ENCODE data around the gene PRDM16.

Gene PRDM16

DNA sequence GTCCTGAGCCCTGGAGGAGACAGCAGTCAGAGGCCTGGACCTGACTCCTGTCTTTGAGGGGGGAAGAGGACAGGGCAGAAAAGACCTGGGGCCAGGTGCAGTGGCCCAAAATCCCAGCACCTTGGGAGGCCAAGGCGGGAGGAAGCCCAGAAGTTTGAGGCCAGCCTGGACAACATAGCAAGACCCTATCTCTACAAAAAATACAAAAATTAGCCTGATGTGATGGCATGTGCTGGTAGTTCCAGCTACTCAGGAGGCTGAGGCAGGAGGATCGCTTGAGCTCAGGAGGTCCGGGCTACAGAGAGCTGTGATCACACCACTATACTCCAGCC lies 280.9 kb downstream of the PRDM16 start:
- H3K36me3 ChIP-seq (ENCODE audit: control insufficient read depth in 1 of 2, insufficient read depth in 2 of 2, low read depth in 1 of 2, low read length in 2 of 2) = no peaks in the 10 kb centered on the region
- H3K27me3 ChIP-seq (ENCODE audit: control insufficient read depth in 1 of 2, insufficient read depth in 1 of 2, low read length in 2 of 2) = peaks cover 24 to 56% of the 10 kb centered on the region in 2 experiments

DNA sequence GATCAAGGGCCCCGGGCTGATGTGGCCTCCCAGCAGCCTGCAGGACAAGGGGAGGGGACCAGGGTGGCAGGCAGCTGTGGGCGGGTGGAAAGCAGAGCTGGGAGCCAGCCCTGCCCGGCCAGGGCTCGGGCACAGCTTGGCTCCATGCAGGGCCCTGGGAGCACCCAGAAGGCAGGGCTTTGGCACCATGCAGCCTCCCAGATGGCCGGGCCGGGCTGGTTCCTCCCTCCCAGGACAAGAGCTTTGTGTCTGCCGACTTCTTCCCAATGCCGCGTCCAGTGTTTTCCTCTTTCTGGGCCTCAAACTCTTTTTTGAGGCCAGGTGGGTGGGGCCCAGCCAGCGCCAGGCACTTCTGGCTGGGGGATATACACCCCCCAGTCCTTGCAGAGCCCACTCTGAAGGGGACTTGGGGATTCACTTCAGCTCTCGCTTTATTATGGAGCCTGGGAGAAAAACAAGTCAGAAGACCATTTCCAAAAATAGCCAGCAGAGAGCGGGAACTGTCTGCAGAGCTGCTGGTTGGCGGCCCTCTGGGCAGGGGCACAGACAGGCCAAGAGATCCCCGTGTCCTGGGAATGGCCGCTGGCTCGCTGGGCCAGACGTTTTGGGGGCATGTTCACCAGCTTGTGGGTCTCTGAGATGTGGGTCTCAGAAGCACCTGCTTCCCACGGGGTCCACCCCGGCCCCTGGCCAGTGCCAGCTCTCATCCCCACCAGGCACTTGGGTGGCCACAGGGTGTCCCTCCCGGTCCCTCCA lies 281.7 kb downstream of the PRDM16 start:
- Histone ChIP-seq H3K23ac (ENCODE audit: low read length in 2 of 2) (no peak overlapping the region), H2BK5ac (ENCODE audit: low read depth, low read length, poor library complexity, severe bottlenecking) (no peak overlapping the region), H3K14ac (ENCODE audit: low read length in 2 of 2) (no peak overlapping the region), H3K4me2 (ENCODE audit: low read length, poor library complexity, severe bottlenecking) (no peak overlapping the region), H3K79me1 (replicated peaks; ENCODE audit: low read length, poor library complexity, severe bottlenecking) (no peaks in the 10 kb centered on the region), H4K91ac (ENCODE audit: low read length) (no peak overlapping the region), H3K27ac (ENCODE audit: low read length, poor library complexity, severe bottlenecking) (no peak overlapping the region), H3K4ac (ENCODE audit: low read depth in 1 of 2, low read length in 2 of 2) (no peak overlapping the region), H4K8ac (ENCODE audit: low read length) (no peak overlapping the region), H3K4me1 (ENCODE audit: control insufficient read depth, insufficient read depth, low read depth, low read length) (peaks cover 18% of the 10 kb centered on the region), H2BK15ac (ENCODE audit: low read depth, poor library complexity, severe bottlenecking) (no peak overlapping the region), H2AK5ac (ENCODE audit: low read length, severe bottlenecking) (no peak overlapping the region), H2BK120ac (ENCODE audit: low read depth, low read length) (no peak overlapping the region), H3K27me3 (ENCODE audit: control insufficient read depth in 1 of 2, insufficient read depth in 1 of 2, low read length in 2 of 2) (peaks cover 24 to 59% of the 10 kb centered on the region in 2 experiments), H3K36me3 (ENCODE audit: control insufficient read depth in 1 of 2, insufficient read depth in 2 of 2, low read depth in 1 of 2, low read length in 2 of 2) (no peaks in the 10 kb centered on the region), H3K18ac (ENCODE audit: low read depth in 1 of 2, low read length in 2 of 2) (no peak overlapping the region), H3K4me3 (ENCODE audit: insufficient read depth in 1 of 2, low read depth in 1 of 2, low read length in 2 of 2) (peak overlapping the region in 1 of 2 experiments; percentile 15), H3K9ac (ENCODE audit: low read length) (peak overlapping the region; percentile 41), H2AFZ (ENCODE audit: low read depth, low read length) (no peak overlapping the region), H3K9me3 (ENCODE audit: control insufficient read depth, low read length) (no peaks in the 10 kb centered on the region), H2BK12ac (ENCODE audit: low read length in 2 of 2) (no peak overlapping the region)
- DNase-seq = no peak
- WGBS = 79% methylated on average over 20 of the region's 20 CpGs

More for the DNA sequence above, 280.9 kb downstream of the PRDM16 start:
- Histone ChIP-seq H2BK15ac (ENCODE audit: low read depth, poor library complexity, severe bottlenecking) (no peak overlapping the region), H4K91ac (ENCODE audit: low read length) (no peak overlapping the region), H3K79me1 (replicated peaks; ENCODE audit: low read length, poor library complexity, severe bottlenecking) (no peaks in the 10 kb centered on the region), H3K9me3 (ENCODE audit: control insufficient read depth, low read length) (no peaks in the 10 kb centered on the region), H3K14ac (ENCODE audit: low read length in 2 of 2) (no peak overlapping the region), H2AK5ac (ENCODE audit: low read length, severe bottlenecking) (no peak overlapping the region), H2AFZ (ENCODE audit: low read depth, low read length) (no peak overlapping the region), H3K23ac (ENCODE audit: low read length in 2 of 2) (no peak overlapping the region), H3K9ac (ENCODE audit: low read length) (no peak overlapping the region), H3K4me3 (ENCODE audit: insufficient read depth in 1 of 2, low read depth in 1 of 2, low read length in 2 of 2) (no peak overlapping the region), H2BK12ac (ENCODE audit: low read length in 2 of 2) (no peak overlapping the region), H3K4me2 (ENCODE audit: low read length, poor library complexity, severe bottlenecking) (no peak overlapping the region), H3K4ac (ENCODE audit: low read depth in 1 of 2, low read length in 2 of 2) (no peak overlapping the region), H3K4me1 (ENCODE audit: control insufficient read depth, insufficient read depth, low read depth, low read length) (peaks cover 18% of the 10 kb centered on the region), H4K8ac (ENCODE audit: low read length) (no peak overlapping the region), H2BK120ac (ENCODE audit: low read depth, low read length) (no peak overlapping the region), H2BK5ac (ENCODE audit: low read depth, low read length, poor library complexity, severe bottlenecking) (no peak overlapping the region), H3K18ac (ENCODE audit: low read depth in 1 of 2, low read length in 2 of 2) (no peak overlapping the region), H3K27ac (ENCODE audit: low read length, poor library complexity, severe bottlenecking) (no peak overlapping the region)
- WGBS = 92% methylated on average over 2 of the region's 3 CpGs
- no peak for DNase-seq

DNA sequence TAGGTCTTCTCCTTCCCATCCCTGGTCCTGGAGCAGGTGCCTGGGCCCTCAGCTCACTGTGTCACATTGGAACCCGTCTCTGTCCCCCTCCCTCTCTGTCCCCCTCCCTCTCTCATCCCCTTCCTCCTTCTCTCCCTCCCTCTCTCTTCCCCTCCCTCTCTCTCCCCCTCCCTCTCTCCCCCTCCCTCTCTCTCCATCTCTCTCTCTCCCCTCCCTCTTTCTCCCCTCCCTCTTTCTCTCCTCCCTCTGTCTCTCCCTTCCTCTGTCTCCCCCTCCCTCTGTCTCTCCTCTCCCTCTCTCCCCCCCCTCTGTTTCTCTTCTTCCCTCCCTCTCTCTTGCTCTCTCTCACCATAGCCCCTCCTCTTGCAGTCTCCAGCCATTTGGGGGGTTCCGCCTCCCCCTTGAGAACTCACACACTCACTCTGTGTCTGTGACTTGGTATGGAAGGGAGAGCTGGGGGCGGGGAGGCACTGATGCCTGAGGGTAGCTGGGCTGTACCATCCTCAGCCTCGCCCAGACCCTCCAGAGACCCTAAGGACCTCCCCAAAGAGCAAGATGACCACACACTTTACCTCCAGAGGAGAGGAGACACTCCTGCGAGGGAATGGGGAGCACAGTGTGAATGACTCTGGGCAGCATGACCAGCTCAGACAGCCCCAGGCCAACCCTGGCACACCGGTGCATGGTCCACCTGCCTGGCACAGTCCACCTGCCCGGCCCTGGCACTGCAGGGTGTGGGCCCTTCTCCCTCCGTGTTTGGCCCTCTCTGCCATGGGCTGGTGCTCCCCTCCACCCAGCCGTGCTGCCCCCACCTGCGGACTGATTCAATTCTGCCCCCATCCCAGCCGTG lies 282.7 kb downstream of the PRDM16 start:
- Histone ChIP-seq H2AFZ (ENCODE audit: low read depth, low read length) (no peak overlapping the region), H3K27me3 (ENCODE audit: control insufficient read depth in 1 of 2, insufficient read depth in 1 of 2, low read length in 2 of 2) (peaks cover 23 to 69% of the 10 kb centered on the region in 2 experiments), H4K8ac (ENCODE audit: low read length) (peak overlapping the region; percentile 5), H3K36me3 (ENCODE audit: control insufficient read depth in 1 of 2, insufficient read depth in 2 of 2, low read depth in 1 of 2, low read length in 2 of 2) (no peaks in the 10 kb centered on the region), H3K18ac (ENCODE audit: low read depth in 1 of 2, low read length in 2 of 2) (no peak overlapping the region), H3K9me3 (ENCODE audit: control insufficient read depth, low read length) (no peaks in the 10 kb centered on the region), H3K14ac (ENCODE audit: low read length in 2 of 2) (no peak overlapping the region), H3K9ac (ENCODE audit: low read length) (peak overlapping the region; percentile 58), H3K27ac (ENCODE audit: low read length, poor library complexity, severe bottlenecking) (no peak overlapping the region), H3K23ac (ENCODE audit: low read length in 2 of 2) (no peak overlapping the region), H2BK120ac (ENCODE audit: low read depth, low read length) (no peak overlapping the region), H3K4ac (ENCODE audit: low read depth in 1 of 2, low read length in 2 of 2) (no peak overlapping the region), H3K4me3 (ENCODE audit: insufficient read depth in 1 of 2, low read depth in 1 of 2, low read length in 2 of 2) (no peak overlapping the region), H3K4me2 (ENCODE audit: low read length, poor library complexity, severe bottlenecking) (no peak overlapping the region), H2BK15ac (ENCODE audit: low read depth, poor library complexity, severe bottlenecking) (no peak overlapping the region), H2BK12ac (ENCODE audit: low read length in 2 of 2) (no peak overlapping the region), H4K91ac (ENCODE audit: low read length) (peak overlapping the region; percentile 4), H3K4me1 (ENCODE audit: control insufficient read depth, insufficient read depth, low read depth, low read length) (peaks cover 18% of the 10 kb centered on the region), H2BK5ac (ENCODE audit: low read depth, low read length, poor library complexity, severe bottlenecking) (no peak overlapping the region), H3K79me1 (replicated peaks; ENCODE audit: low read length, poor library complexity, severe bottlenecking) (no peaks in the 10 kb centered on the region), H2AK5ac (ENCODE audit: low read length, severe bottlenecking) (no peak overlapping the region)
- DNase-seq = no peak
- WGBS = 51% methylated on average over 9 of the region's 11 CpGs

DNA sequence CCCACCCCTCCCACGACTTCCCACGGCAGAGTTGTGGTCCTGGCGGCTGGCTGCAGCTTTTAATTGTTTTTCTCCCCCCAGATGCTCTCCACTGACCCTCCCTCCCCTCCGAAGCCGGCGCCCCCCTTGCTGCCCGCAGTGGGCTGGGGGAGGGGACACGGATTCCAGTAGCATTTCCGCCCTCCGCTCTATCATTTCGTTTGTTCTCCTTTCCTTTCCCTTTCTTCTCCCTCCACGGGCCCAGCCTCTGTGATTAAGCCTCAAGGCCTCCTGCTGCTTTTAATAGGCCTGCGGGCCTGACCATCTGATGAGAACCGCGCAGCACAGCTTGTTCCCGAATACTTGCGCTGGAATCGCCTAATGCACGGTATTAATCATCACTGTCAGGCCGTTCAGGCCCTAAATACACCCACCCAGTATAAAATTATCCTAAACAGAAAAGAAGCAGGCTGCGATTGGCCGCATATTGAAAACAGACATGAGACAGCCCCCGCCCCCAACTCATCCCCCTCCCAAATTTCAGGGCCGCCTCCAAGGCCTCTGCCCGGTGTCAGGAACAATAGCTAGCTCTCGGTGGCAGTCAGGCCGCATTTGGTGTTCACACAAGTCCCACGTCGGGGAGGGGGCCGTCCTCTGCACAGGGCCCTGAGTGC lies 283.4 kb downstream of the PRDM16 start:
- Histone ChIP-seq H2AK5ac (ENCODE audit: low read length, severe bottlenecking) (no peak overlapping the region), H2BK120ac (ENCODE audit: low read depth, low read length) (no peak overlapping the region), H3K23ac (ENCODE audit: low read length in 2 of 2) (no peak overlapping the region), H3K79me1 (replicated peaks; ENCODE audit: low read length, poor library complexity, severe bottlenecking) (no peaks in the 10 kb centered on the region), H3K27ac (ENCODE audit: low read length, poor library complexity, severe bottlenecking) (no peak overlapping the region), H3K36me3 (ENCODE audit: control insufficient read depth in 1 of 2, insufficient read depth in 2 of 2, low read depth in 1 of 2, low read length in 2 of 2) (no peaks in the 10 kb centered on the region), H3K9ac (ENCODE audit: low read length) (peak overlapping the region; percentile 58), H4K8ac (ENCODE audit: low read length) (no peak overlapping the region), H2BK12ac (ENCODE audit: low read length in 2 of 2) (no peak overlapping the region), H4K91ac (ENCODE audit: low read length) (no peak overlapping the region), H3K18ac (ENCODE audit: low read depth in 1 of 2, low read length in 2 of 2) (no peak overlapping the region), H3K4me3 (ENCODE audit: insufficient read depth in 1 of 2, low read depth in 1 of 2, low read length in 2 of 2) (no peak overlapping the region), H3K4me2 (ENCODE audit: low read length, poor library complexity, severe bottlenecking) (peak overlapping the region; percentile 18), H2BK15ac (ENCODE audit: low read depth, poor library complexity, severe bottlenecking) (no peak overlapping the region), H2AFZ (ENCODE audit: low read depth, low read length) (no peak overlapping the region), H3K9me3 (ENCODE audit: control insufficient read depth, low read length) (no peaks in the 10 kb centered on the region), H2BK5ac (ENCODE audit: low read depth, low read length, poor library complexity, severe bottlenecking) (no peak overlapping the region), H3K4ac (ENCODE audit: low read depth in 1 of 2, low read length in 2 of 2) (no peak overlapping the region), H3K27me3 (ENCODE audit: control insufficient read depth in 1 of 2, insufficient read depth in 1 of 2, low read length in 2 of 2) (peaks cover 23 to 76% of the 10 kb centered on the region in 2 experiments), H3K14ac (ENCODE audit: low read length in 2 of 2) (no peak overlapping the region), H3K4me1 (ENCODE audit: control insufficient read depth, insufficient read depth, low read depth, low read length) (peaks cover 18% of the 10 kb centered on the region)
- peak; percentile 7 for DNase-seq
- WGBS = 9% methylated on average over 30 of the region's 30 CpGs
